ENCODE data around the gene ORMDL2. TPM values are rescaled to one million over a fixed set of nuclear protein-coding genes. Genes with fewer than 3 reads are reported as not detected.
A peak's percentile ranks its signal among the peaks of the same experiment; 100 is the strongest.

Gene ORMDL2, protein sequence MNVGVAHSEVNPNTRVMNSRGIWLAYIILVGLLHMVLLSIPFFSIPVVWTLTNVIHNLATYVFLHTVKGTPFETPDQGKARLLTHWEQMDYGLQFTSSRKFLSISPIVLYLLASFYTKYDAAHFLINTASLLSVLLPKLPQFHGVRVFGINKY
- polyA plus RNA-seq (ENCODE audit: insufficient read length) = 16.4 TPM

DNA sequence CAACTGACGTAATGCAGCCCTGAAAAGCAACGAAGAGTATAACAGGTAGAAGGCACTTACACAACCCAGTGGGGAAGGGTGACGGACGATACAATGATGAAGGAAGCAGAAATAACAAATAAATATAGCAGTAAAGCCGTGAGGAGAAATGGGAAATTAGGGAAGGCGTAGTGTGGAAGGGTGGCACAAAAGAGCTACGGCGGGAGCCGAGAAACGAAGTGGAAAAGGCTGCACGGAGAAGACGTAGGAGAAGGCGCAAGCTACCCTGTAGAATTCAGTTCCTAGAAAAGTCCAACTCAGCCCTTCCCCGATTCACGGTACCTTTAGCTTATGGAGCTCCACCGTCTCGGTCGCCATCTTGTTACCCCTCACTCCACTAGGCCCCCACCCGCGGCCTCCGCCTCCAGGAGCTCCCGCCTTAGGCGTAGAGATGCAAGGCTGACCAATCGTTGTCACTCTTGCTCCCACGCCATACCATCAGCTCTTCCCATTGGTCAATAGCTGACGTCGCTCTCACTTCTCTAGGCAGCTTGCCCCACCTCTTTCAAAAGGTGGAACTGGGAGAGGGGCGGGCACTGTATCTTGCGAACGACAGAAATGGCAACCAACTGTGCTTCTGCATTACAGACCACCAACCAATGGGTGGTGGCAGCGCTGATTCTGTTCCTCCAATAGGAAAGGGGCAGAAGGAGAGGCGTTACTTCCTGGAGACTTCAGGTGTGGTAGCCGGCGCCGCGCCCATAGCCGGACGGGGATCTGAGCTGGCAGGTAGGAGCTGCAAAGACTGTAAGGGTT, at the start of gene ORMDL2, which contains the start of gene SARNP:
ORMDL2 (plus strand) TSS at position 697 of the 795 bp plus-strand sequence. CDS start 959 bp downstream, outside the sequence.
SARNP (minus strand) TSS at position 380 of the 795 bp plus-strand sequence; CDS start at position 357, 23 bp downstream.
- peak; percentile 99 for DNase-seq

DNA sequence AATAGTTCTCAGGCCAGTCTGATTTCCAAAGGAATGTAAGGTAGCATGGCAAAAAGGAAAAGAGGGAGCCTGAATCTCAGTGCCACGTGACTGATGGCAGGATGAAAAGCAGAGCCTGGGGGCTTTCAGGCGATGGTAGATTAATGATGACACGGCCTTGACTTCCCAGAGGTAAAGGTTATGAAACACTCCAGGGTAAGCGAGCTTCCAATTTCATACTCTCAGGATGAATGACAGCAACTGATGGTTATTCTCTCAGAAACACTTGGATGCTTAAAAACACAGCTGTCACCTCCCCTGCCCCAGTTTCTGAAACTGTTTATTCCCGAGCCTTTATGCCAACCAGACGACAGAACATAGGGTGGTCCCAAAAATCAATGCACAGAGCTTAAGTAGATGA, 46.1 kb upstream of the ORMDL2 start:
- DNase-seq = no peak

DNA sequence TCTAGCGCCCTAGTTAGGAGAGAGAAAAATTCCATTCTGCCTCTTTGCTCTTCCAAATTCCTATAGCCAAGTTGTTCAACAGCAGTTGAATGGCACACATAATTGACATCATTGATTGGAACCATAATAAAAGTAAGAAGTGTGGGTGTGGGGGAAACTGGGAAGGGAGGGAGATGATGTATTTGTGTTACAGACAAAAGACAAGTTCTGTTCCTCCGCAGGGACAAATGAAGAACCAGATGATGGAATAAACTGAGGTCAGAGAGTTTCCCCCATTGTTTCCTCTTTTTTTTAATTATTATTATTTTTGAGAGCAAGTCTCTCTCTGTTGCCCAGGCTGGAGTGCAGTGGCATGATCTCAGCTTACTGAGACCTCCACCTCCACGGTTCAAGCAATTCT, 40.0 kb upstream of the ORMDL2 start:
- DNase-seq = no peak

DNA sequence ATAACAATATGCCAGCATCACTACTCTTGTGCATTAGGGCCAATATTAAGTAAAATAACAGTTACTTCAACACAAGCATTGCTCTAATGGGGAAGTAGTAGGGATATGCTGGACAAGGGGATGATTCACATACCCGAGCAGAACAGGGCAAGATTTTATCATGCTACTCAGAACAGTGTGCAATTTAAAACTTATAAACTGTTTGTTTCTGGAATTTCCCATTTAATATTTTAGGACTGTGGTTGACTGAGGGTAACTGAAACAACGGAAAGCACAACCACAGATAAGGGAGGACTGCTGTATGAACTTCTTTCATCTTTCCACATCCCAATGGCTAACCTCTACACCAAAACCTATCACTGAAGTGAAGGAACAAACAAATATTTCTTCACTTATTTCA, 37.2 kb upstream of the ORMDL2 start:
- no peak for DNase-seq

DNA sequence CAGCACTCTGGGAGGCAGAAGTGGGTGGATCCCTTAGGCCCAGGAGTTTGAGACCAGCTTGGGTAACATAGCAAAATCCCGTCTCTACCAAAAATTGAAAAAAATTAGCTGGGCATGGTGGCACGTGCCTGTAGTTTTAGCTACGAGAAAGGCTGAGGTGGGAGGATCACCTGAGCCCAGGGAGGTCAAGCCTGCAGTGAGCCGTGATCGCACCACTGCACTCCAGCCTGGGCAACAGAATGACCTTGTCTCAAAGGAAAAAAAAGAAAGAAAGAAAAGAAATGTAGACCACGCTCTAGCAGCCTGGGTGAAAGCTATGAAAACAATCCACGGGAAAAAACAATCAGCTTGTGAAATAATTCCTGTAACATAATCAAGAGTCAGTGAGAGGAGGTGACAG, 29.3 kb upstream of the ORMDL2 start:
- DNase-seq = no peak

DNA sequence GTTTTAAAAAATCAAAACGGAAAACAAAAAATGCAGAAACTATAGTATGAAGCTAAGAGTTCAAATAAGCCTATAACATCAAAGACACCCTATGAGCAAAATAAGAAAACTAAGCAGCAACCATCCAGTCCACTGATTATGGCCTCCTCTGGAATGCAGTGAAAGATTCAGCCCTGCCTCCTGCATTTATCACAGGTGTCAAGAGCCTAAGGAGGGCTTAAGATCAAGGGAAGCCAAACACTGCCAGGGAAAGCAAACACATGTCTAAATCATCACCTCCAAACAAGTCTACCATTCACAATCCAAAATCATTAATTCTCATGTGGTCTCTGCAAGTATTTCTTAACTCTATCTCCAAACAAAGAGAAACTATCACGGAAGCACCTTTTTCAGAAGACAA, 28.7 kb upstream of the ORMDL2 start:
- DNase-seq = no peak

DNA sequence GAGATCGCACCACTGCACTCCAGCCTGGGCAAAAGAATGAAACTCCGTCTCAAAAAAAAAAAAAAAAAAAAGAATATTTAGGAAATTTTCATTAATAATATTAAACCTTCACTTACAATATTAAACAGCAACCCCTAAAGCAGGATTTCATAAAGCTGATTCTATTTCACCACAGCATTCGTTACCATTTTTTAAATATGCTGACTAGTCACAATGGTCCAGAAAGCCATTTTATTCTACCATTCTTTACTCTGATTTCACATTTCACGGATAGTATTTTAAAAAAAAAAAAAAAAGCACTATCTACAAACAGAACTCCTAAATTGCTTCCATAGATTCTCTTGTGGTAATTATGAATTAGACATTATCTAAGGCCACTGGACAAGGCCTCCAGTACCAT, 27.9 kb upstream of the ORMDL2 start:
- DNase-seq = no peak

DNA sequence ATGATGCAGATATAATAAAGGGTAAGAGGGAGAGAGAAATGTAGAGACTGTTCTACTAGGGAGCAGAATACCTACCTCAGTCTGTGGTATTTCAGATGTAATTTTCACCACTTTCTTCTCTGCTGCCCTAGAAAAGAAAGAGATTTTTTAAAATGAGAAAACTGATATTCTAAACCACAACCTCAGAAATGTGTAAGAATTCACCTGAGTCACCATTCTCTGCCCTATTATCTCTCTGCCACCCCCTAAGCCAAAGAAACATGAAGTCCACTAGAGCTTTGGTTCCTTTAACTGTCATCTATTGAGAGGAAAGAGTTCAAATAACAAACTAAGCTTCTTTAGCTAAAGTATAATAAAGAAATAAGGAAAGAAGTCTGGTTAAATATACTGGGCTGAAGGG, 21.9 kb upstream of the ORMDL2 start:
- no peak for DNase-seq

DNA sequence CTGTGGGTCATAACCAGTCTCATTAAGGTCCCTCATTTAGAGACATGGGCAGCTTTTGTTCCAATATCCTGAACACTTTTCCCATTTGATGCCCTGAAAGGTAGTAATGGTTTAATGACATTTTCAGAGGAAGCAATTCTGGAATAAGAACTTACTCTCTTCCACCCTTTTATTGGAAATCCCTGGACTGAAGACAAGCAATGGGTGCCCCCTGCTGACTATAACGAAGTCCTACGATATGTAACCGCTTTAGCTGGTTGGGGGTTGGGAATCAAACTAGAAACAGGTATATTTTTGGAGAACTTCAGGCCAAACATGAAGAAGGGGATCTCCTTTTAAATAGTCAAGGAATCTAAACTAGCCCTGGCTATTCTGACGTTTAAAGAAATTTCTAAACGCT, 20.8 kb upstream of the ORMDL2 start:
- DNase-seq = peak; percentile 42

DNA sequence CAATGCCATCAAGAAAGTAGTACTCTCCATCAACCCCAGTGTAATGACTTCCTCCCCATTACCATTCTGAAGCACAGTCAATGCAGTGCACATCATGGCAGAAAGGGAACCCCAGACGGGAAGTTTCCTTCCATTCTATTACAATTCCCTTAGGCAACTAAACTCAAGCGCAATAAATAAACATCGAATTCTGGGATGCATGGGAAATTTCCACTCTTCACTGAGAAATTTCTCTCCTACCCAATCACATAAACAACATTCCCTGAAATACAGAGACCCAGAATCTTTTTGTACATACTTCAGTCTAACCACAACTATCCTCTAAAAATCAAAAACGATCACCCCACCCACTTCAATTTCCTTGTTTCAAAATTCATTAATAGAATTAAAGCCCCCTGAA, 20.3 kb upstream of the ORMDL2 start:
- no peak for DNase-seq

DNA sequence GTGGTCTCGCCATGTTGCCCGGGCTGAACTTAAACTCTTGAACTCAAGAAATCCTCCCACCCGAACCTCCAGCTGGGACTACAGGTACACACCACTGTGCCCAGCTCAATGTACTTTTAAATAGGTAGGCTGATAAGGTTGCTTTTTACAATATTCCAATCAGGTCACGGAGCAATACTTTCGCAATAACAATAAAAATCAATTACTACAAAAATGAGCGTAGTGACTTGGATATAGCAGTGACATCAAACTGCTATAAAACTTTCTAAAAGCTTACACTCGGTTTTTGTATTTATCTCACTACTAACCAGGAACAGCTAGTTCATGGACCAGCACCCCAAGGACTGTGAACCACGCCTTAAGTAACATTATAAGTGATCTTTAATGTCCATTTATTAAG, 10.9 kb upstream of the ORMDL2 start:
- no peak for DNase-seq

DNA sequence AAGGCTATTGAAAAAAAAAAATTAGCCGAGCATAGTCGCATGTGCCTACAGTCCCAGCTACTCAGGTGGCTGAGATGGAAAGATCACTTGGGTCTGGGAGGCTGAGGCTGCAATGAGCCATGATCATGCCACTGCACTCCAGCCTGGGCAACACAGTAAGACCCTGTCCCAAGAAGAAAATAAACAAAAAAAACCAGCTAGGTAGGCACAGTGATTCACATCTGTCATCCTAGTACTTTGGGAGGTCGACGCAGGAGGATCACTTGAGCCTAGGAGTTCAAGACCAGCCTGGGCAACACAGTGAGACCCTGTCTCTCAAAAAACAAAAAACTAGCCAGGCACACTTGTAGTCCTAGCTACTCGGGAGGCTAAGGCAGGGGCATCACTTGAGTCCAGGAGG, 8.6 kb upstream of the ORMDL2 start:
- no peak for DNase-seq

DNA sequence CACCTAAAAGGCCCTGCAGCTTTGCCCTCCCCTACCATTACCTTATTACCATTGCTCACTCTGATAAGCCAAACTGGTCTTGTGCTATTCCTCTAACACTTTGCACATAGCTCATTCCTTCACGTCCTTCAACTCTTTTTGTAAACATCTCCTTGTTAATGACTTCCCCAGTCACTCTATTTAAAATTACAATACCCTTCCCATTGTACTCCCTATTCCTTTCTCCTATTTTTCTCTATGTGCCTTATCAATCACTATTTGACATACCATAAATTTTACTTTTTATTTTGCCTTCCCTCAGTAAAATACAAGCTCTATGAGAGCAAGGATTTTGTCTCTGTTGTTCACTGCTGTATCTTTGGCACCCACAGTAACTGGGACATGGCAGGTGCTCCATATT, 5.8 kb upstream of the ORMDL2 start:
- DNase-seq = no peak

DNA sequence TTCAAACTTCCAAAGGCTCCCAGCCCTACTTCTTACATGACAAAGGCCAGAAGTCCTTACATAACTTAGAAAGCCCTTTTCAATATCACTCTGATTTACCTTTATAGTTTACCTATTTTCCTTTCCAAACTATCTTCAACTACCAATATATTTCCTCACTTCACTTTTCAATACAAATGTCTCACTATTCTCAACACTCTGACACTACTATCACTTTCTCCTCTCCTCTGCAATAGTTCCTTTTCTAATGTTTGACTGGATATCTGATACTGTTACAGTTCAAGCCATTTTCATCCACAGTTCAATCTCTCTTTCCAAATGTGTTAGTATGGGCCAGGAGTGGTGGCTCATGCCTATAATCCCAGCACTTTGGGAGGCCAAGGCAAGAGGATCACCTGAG, 3.6 kb upstream of the ORMDL2 start:
- DNase-seq = no peak

DNA sequence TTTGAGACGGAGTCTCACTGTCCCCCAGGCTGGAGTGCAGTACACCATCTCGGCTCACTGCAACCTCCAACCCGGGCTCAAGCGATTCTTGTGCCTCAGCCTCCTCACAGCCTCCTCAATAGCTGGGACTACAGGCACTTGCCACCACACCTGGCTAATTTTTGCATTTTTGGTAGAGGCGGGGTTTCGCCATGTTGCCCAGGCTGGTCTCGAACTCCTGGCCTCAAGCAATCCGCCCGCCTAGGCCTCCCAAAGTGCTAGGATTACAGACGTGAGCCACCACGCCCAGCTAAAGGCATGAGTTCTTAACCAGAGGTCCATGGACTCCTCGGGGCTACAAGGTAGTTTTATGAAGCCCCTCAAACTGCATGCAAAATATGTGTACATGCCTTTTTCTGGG, 2.4 kb upstream of the ORMDL2 start:
- DNase-seq = no peak

DNA sequence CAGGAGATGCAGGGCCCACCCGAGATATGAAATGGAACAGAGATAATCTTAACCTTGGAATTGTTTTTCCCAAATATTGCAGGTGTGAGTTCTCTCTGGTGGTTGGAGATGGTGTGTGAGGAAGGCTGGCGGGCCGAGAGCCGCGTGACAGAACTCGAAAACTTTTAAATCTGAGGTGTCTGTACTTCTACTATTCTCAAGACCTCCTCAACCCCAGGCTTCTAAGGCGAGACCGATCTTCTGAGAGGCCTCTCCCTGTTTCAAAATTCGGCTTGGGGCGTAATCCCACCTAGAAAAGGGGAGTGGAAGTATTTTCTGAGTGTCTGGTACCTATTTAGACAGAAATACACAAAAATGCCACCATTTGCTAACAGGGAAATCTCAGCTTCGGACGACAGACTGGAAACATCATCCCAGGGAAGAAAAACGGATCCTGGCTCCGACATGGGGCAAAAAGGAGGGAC, 928 bp upstream of the ORMDL2 start:
- no peak for DNase-seq

DNA sequence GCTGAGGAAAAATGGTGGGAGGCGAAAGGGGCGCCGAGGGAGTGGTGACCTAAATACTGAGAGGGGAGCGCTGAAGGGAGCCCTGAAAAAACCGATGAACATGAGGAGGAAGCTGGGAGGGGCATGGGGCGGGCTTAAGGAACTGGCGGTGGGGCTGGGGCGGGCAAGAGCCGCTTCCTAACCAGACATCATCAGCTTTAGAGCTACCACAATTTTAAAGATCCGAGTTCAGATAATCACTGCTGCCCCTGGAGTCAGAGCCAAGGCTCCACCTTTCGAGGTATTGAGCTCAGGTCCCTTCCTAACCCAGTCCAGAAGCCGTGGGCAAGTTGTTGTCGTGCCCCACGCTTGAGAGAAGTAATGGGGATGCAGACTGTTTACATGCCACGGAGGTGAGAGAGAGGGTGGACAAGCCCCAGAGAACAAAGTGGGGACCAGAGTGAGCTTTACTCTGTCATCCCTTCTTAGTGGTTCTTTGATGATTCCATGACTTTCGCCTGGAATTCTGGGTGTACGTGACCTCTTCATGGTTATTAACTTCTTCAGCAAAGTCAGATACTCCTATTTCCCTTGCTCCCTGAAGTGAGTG, 393 bp downstream of the ORMDL2 start:
- no peak for DNase-seq

DNA sequence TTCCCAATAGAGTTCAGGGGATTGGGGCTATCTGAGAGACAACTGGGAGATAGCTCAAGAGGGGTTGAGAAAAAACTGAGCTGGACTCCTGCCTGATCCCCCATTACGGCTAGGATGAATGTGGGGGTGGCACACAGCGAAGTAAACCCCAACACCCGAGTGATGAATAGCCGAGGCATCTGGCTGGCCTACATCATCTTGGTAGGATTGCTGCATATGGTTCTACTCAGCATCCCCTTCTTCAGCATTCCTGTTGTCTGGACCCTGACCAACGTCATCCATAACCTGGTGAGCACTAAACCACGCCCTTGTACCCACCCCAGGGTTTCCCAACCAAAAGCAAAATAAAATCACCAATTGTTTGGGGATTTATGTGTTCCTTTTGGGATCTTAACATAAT, 1.0 kb downstream of the ORMDL2 start:
- DNase-seq = no peak

DNA sequence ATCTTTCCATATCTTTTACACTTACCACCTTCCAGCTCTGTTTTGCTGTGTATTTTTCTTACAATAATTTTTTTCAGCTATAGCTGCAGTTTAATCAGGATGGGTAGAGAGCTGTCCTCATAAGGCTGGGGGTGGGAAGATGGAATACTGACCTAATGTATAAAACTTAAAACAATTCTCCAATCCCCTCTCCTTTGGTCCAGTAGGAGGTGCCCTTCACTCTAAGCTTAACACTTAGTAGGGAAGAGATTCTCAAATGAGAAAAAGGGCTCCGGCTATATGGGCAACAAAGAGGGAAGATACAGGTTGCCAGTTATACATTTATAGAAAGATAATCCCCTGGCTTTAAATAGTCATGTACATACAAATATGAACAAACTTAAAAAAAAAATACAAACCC, 2.8 kb downstream of the ORMDL2 start:
- DNase-seq = no peak

DNA sequence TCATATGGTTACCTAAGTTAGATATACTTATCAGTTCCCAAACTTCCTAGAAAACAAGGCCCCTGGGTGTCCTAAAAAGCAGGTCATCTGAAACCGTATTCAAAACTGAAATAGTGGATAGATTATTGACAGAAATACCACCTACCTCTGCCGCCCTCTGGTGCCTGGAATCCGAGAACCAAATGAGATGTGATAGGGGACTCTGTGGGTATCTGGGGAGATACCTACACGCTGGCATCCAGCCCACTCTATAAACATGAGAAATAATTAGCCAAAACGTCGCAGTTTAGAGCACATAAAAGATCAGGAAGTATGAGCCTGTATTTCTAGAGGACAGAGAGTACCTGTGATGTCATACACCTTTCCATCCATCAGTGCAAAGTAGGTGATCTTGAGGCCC, 4.4 kb downstream of the ORMDL2 start:
- no peak for DNase-seq

DNA sequence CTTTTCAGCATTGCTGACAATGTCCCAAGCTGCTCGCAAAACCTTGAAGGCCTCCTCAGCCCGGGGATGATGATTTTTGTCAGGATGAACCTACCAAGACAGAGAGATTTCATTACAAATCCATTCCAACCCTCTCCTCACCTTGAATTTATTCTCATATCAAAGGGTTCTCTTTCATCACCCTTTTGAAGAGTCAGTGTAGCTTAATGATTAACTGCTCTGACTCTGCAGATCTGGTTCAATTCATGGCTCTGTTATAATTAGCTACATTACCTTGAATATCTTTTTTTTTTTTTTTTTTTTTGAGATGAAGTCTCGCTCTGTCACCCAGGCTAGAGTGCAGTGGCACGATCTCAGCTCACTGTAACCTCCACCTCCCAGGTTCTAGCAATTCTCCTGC, 5.6 kb downstream of the ORMDL2 start:
- no peak for DNase-seq

DNA sequence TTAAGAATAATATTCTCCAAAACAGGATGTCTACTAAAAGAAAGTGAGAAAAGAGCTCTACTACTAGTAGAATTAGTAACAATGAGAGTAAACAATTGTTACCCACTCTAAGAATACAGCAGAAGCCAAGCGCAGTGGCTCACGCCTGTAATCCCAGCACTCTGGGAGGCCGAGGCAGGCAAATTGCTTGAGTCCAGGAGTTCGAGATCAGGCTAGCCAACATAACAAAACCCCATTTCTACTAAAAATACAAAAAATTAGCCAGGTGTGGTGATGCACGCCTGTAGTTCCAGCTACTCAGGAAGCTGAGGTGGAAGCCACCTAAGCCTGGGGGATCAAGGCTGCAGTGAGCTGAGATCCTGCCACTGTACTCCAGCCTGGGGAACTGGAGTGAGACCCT, 6.9 kb downstream of the ORMDL2 start:
- DNase-seq = no peak

DNA sequence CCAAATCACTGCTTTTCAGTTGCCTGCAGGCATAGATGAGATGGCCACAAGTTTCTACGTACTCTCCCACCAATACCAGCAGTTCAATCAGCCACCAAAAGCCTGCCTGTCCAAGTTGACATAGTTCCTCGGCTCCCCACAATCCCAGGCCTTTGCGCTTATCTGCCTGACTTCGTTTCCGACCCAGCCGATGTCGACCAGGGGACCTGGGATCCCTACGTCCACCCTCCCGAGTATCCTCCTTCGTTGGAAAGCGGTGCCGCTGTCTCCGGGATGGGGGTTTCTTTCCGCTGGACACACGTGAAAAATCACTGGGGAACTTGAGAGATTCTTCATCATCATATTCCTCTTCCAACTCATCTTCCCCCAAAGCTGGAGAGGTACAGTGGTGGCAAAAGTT, 10.0 kb downstream of the ORMDL2 start:
- DNase-seq = no peak

DNA sequence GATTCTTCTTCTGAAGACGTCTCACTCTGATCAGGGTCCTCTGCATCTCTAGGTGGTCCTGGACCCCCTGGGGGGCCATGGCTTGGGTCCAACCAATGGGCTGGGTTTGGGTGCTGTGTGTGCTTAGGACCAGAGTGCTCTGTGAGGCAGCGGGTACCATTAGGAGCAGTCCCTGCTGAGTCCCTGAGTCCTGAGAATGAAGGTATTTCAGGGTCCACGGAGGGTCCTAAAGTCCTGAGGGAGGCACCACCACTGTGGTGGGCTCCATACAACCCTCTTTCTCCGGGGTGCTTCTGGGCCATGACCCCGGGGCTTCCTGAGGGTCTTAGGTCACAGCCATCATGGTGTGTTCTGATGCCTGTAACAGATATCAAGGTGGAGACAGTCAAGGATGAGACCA, 10.5 kb downstream of the ORMDL2 start:
- DNase-seq = no peak
